ENCODE data around the gene DOP1B.

- TF ChIP-seq CTCF (conservative IDR thresholded peaks at IDR 0.05; ENCODE audit: low read length) = no peak
- TF ChIP-seq EZH2phosphoT487 (IDR thresholded peaks at IDR 0.05; ENCODE audit: borderline replicate concordance) = no peak
Observed at GRCh38 chr21:36132696-36133095, 23.9 kb upstream of the DOP1B start.

All from Loucy (cell line).